Liver (tissue), 3 donors: Measurements from ENCODE around the gene HIPK2.

Source experiments
- CTCF ChIP-seq: fragments of 150-350 bp; IDR thresholded peaks from 2 replicates; pipeline ENCODE4 v1.5.1; 2017; ENCODE audit warnings: improper control_type of control experiment, low read depth, low read length; ENCODE audit not compliant: missing input control
- FOXA1 ChIP-seq: IDR thresholded peaks from 2 replicates; pipeline ENCODE4 v1.6.1; 2016; ENCODE audit warnings: antibody characterized with exemption
- JUND ChIP-seq, 2 donors: IDR thresholded peaks; 2 replicates each; pipeline ENCODE4 v1.6.1; 2016; ENCODE audit warnings: antibody characterized with exemption in 2 of 2
- MAX ChIP-seq: IDR thresholded peaks from 2 replicates; pipeline ENCODE4 v1.6.1; 2016; ENCODE audit warnings: antibody characterized with exemption
- TAF1 ChIP-seq: conservative IDR thresholded peaks from 2 replicates; pipeline ENCODE4 v1.6.1; 2016; ENCODE audit warnings: antibody characterized with exemption, mild to moderate bottlenecking
- TF ChIP-seq, protein P1 (sequence below): IDR thresholded peaks from 2 replicates; pipeline ENCODE4 v1.6.1; 2016; ENCODE audit warnings: antibody characterized with exemption, mild to moderate bottlenecking
- donor health status: healthy.
- donor health status: healthy.

DNA sequence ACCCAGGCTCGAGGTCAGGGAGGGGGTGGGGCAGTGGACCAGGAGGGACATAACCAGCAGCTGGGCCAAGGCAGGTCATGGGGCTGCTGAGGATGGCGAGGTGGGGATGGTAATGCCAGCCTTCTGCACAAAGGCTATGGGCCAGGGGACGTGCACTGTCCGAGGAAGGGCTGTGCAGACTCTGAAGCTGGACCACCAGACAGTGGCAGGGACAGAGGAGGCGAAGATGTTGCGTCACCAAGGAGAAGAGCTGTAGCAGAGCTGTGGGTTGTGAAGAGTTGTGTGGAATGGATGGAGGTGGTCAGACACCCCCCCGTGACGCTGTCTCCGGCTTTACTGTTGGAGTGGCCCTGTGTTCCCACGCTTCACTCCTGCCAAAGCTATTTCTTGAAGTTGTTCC is 252.6 kb downstream of the HIPK2 start:
- TF ChIP-seq TAF1 (no peak), CTCF (no peak), JUND (IDR thresholded peaks at IDR 0.05) (no peak), MAX (no peak), FOXA1 (no peak)
- TF ChIP-seq, protein P1, sequence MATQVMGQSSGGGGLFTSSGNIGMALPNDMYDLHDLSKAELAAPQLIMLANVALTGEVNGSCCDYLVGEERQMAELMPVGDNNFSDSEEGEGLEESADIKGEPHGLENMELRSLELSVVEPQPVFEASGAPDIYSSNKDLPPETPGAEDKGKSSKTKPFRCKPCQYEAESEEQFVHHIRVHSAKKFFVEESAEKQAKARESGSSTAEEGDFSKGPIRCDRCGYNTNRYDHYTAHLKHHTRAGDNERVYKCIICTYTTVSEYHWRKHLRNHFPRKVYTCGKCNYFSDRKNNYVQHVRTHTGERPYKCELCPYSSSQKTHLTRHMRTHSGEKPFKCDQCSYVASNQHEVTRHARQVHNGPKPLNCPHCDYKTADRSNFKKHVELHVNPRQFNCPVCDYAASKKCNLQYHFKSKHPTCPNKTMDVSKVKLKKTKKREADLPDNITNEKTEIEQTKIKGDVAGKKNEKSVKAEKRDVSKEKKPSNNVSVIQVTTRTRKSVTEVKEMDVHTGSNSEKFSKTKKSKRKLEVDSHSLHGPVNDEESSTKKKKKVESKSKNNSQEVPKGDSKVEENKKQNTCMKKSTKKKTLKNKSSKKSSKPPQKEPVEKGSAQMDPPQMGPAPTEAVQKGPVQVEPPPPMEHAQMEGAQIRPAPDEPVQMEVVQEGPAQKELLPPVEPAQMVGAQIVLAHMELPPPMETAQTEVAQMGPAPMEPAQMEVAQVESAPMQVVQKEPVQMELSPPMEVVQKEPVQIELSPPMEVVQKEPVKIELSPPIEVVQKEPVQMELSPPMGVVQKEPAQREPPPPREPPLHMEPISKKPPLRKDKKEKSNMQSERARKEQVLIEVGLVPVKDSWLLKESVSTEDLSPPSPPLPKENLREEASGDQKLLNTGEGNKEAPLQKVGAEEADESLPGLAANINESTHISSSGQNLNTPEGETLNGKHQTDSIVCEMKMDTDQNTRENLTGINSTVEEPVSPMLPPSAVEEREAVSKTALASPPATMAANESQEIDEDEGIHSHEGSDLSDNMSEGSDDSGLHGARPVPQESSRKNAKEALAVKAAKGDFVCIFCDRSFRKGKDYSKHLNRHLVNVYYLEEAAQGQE, result no peak
